Measurements from ENCODE around the gene ZNF470.

The ZNF470 gene

DNA sequence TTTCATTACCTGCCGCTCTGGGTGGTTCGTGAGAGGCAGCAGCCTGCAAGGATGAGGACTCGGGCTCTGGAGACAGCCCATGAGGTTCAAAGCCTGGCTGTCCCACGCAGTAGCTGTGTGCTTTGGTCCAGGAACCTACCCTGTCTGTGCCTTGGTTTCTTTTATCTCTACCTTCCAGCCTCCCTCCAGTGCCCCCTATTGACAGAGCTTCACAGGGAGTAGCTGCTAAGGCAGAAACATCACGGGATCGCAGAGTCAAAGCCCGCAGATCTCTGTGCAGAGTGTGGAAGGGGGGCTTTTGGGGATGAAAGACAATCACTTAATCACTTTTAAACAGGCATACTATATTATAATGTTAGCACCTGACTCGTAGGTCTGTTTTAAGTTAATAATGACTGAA is 44.0 kb downstream of the ZNF470 start:
- no peak for DNase-seq

DNA sequence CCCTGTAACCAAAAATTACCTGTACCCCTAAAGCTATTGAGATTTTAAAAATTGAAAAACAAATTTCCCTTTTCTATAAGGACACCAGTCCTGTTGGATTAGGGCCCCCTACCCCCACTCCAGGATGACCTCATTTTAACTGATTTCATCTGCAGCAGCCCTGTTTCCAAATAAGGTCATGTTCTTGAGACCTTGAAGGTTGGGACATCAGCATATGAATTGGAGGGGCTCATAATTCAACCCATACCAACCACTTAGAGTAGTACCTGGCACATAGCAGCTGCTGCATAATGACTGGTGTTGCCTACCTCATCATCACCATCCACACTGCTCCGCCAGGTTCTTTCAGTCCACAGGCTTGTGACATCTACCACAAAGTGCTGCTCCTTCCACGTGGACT is 45.5 kb downstream of the ZNF470 start:
- no peak for DNase-seq

DNA sequence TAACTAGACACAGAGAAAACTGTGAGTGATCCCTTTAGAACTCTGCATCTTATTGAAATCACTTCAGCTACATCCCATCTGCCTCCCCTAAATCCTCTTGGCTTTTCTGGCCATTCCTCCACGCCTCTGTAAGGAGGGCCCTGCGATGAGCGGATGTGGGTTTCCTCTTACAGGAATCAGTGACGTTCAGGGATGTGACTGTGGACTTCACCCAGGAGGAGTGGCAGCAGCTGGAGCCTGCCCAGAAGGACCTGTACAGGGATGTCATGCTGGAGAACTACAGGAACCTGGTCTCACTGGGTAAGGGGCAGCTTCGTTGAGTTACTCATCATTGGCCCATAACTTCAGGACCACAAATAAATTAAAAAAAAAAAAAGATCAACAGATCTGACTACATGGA is 46.4 kb downstream of the ZNF470 start:
- no peak for DNase-seq

DNA sequence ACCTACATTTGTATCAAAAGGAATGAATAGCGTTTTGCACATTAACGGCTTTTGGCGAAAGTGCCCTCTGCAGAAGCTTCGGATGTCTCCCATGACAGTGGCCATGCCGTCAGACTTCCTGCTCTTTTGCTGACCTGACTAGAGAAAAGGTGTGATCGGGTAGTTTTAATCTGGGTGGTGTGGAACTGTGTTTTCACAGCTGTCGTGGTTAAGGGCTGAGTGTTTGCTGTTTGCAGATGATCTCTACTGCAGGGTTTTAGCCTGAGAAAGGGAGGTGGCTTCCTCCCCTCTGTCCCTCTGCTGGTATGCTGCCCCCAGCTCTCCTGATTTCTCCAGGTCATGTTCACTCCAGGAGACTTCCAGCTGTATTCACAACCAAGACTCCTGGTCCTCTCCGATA is 50.3 kb downstream of the ZNF470 start:
- no peak for DNase-seq

DNA sequence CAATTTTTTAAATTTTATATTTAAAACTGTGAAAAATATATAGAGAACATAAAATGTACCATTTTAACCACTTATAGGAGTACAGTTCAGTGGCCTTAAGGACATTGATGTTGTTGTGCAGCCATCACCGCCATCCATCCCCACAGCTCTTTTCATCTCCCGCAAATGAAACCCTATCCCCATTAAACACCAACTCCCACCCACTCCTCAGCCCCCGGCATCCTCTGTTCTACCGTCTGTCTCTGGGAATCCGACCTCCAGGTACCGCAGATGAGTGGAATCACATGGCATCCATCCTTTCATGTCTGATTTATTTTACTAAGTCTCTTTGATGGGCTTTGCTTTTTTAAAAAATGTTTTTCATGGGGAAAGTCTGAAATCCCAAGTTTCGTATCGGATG is 51.9 kb downstream of the ZNF470 start:
- no peak for DNase-seq

DNA sequence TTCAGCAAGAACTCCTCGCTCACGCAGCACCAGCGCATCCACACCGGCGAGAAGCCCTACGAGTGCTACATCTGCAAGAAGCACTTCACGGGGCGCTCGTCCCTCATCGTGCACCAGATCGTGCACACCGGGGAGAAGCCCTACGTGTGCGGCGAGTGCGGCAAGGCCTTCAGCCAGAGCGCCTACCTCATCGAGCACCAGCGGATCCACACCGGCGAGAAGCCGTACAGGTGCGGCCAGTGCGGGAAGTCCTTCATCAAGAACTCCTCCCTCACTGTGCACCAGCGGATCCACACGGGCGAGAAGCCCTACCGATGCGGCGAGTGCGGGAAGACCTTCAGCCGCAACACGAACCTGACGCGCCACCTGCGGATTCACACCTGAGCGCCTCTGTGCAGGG is 55.1 kb downstream of the ZNF470 start:
- DNase-seq, result no peak

DNA sequence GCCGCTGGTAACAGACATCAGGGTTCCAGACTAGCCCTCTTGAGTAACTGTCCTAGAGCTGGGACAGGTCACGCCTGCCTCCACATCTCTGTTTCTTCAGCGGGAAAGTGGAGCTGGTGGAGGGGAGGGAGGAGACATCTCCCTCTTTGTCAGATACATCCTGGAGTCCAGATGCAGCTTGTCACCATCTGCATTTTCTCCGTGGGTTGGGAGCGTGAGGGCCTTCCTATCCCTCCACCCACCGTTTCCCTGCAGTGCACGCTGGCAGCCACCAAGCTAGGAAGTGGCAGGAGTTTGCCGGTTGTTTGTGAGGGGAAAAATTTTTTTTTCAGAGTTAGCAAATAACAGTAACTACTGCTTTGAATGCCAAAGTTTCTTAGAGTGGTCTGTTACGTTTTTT is 55.7 kb downstream of the ZNF470 start:
- DNase-seq, result no peak

DNA sequence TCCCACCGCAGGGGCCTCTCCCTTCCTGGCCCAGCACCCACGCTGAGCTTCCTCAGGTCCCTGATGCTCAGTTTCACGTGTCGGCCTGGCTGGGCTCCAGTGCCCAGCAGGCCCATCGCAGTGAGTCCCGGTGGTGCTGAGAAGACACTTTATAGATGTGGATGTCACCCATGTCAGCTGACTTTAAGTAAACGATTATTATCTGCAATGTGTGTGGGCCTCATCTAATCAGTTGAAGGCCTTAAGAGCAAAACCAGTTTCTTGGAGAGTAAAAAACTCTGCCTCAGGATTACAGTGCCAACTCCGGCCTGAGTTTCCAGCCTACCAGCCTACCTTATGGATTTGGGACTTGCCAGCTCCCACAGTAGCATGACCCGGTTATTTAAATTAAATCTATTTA is 58.4 kb downstream of the ZNF470 start:
- no peak for DNase-seq

DNA sequence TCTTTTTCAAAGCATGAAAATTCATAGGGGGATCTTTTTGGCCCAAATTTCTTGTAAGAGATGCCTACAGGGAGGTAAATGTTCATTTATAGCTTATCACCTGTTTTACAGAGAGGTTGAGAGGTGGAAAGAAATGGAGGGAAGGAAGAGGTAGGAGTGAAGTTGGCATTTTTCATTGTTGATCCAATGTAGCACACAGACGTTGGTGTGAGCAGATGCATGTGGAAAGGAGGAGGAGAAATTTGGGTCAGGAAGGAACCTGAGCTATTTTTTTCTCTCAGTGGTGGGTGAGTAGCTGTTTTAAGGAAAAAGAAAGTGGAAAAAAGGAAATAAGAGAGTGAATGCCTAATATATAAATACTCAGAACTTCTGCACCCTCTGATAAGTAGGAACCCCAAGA is 65.8 kb downstream of the ZNF470 start:
- DNase-seq, result no peak

DNA sequence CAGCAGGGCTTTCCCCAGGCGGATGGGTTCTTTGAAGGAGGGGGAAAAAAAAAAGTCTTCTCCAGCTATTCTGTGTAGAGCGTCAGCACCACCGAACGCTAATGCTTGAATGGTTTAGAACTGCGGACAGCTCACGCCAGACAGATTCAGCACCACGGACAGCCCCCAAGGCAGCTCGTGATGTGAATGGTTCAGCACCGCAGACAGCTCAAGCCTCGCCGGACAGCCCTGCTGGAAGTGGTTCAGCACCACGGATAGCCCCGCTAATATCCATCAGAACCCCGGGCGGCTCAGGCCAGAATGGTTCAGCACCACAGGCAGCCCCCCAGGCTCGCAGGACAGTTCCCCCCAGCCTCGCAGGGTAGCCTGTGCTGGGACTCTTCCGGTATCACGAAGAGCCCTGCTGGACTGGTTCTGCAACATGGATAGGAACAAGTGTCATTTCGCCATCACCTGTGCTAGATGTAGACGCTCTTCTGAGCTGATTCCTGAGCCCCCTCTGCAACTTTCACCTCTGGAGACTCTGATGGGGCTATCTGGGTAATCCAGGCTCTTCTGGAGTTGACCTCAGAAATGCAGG is 70.8 kb downstream of the ZNF470 start:
- DNase-seq, result no peak

Measured in SHP77 treated with DMSO at 0.1 percent for 48 hours (cell line).